GM19463 (cell line): Measurements from ENCODE around the gene FRS3.

ENCODE experiments used
- ATAC-seq: cut with Tn5 transposase; IDR thresholded peaks from one replicate; pipeline ENCODE4 v1.9.1; 2021; ENCODE audit warnings: mild to moderate bottlenecking, moderate library complexity; ENCODE audit not compliant: unreplicated experiment

FRS3 gene

DNA sequence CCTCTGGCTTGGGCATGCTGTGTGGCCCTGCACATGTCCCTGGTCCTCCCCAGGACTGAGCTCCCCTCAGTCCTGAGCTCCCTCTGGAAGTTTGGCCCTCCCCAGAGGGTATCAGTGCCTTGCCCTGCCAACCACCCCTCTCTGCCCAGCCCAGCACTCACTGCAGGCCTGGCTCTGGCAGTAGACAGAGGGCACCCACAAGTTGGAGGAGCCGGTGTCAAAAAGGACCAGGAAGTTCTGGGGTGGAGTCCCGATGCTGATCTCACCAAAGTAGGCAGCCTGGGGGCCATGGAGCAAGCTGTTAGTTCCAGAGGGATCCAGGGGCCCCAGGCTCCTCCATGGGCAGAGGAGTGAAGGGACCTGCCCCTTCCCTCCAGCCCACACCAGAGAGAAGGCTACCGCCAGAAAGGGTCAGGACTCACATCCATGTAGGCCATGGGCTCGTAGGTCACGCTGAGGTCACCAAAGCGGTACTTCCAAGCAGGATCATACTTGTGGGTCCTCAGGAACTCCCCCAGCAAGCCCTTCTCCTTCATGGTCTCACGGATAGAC is 35.4 kb downstream of the FRS3 start:
- no peak for ATAC-seq

DNA sequence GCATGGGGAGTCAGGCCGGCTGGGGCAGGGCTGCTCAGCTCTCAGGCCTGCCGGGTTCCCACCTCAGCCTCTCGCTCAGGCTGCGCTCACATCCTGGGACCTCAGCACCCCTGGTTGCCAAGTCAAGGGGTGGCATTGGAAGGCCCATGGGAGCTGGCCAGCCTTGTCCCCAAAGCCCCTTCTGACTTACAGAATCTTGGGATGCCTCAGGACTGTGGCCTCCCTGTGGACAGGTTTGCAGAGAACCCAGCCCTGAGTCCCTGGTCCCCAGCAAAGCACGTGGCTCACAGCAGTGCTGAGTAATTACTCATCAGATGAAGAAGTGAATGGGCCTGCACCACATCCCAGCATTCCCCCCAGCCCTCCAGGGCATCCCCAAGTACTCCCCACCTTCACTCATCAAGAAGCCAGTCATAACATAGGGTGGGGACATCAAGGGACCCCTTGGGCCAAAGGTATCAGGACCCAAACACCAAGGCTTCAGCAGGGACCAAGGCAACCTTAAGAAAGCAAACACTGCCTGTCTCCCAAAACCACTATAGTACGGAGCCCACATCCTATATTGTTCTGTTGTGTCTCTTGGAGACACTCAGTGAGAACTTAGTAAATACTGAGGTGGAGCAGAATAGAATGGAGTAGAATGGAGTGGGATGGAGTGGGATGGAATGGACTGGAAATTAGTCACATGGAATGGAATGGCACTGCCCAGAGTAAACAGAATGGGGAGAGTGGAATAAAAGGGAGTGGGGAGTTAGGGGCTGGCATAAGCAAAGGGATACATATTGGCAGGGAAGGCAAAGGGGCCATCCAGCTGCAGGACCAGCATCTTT is 36.1 kb downstream of the FRS3 start:
- ATAC-seq: no peak

DNA sequence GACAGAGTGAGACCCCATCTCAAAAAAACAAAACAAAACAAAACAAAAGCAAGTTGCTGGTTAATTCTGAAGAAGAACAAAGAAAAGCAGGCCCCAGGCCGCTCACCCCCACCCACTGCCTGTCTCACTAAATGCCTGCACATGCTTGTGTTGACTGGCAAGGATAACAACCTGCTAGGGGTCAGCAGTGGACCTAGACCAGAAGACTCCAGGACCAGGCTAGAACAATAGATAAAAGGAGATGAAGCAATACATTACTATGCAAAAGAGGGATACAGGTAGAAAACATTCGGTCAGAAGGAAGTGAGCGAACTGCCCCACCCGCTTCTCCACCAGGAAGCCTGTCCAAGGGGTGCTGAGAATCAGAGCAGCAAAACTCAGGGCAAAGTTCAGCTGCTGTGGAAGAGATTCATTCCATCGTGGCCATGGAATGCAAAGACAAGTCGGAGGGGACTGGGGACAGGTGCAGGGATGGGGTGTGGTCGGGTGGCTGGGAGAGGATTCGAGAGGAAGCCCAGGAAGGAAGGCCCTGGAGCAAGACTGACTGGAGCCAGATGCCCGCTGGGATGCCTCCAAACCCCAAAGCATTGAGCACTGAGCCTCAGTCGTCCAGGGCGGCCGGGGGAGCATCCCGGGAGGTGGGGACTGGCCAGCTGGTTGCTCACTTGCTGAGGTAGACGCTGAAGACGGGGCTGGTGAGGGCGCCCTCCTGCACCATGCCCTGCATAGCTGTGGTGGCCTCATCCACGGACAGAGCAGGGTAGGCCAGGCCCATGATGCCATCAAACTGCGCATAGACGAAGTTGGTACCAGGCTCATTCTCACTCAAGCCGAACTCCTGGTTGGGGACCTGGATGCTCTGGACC is 37.8 kb downstream of the FRS3 start:
- ATAC-seq: no peak

DNA sequence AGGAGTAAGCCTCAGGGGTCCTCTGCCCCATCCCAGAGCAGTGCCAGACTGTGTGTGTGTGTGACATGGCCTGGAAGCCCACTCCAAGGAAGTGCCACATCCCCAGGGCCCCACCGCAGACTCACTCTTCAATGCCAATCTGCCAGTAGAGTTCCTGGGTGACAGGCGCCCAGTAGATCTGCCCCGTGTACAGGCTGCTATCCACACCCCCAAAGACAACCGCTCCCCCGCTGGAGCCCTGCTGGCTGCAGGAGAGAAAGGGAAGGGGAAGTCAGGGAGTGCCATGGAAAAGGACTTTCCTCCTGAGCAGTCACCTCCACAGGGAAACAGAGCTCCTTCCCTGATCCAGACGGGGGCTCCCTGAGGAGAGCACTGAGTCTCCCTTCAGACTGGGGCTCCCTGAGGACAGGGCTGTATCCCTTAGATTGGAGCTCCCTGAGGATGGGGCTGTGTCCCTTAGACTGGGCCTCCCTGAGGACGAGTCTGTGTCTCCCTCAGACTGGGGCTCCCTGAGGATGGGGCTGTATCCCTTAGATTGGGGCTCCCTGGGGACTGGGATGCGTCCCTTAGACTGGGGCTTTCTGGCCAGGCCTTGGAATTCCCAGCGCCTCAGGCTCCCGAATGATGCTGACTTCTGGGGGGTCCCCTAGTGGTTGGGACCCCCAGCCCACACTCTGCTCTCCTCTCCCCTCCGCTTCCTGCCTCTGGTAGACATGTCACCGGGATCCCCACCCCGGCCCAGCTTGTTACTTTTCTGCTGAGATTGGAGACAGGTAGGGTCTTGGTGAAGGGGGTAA is 39.1 kb downstream of the FRS3 start:
- no peak for ATAC-seq

DNA sequence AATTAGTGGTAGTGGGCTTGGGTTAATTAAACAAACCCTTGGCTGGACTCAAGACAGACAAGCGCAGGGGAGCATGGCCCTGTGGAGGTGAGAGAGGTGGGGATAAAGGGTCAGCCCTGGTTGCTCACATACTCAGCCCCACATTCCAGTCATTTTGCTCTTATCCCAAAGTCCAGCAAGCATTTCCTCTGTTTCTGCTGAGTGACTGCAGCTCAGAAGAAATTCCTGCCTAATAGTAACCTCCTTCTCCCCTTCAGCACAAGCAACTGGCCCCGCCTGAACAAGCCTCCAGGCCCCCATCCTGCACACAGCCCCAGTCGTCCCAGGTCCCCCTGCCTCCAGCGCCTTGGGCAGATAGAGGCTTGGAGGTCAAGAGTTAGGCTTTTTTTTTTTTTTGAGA is 40.7 kb downstream of the FRS3 start:
- ATAC-seq: no peak

DNA sequence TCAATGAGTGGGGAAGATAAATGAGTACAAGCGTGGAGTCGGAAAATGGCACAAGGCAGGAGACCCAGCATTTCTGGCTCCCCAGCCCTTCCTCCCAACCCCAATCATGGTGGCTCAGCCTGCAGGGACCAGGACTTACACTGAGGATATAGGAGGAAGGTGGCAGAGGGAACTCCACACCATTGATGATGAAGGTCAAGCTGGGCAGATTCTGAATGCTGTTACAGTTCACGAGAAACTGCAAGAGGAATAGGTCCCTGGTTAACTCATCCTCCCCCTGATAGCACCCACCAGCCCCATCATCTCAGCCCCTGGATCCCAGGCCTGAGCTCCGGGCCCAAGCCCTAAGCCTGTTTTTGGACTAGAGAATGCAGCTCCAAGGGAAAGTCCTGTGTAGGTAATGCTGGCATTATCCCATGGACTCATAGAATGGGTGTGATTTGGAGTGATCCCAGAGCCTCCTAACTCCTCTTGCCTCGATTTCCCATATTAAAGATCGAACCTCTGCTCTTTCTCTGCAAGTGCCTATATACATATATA is 42.0 kb downstream of the FRS3 start:
- no peak for ATAC-seq

DNA sequence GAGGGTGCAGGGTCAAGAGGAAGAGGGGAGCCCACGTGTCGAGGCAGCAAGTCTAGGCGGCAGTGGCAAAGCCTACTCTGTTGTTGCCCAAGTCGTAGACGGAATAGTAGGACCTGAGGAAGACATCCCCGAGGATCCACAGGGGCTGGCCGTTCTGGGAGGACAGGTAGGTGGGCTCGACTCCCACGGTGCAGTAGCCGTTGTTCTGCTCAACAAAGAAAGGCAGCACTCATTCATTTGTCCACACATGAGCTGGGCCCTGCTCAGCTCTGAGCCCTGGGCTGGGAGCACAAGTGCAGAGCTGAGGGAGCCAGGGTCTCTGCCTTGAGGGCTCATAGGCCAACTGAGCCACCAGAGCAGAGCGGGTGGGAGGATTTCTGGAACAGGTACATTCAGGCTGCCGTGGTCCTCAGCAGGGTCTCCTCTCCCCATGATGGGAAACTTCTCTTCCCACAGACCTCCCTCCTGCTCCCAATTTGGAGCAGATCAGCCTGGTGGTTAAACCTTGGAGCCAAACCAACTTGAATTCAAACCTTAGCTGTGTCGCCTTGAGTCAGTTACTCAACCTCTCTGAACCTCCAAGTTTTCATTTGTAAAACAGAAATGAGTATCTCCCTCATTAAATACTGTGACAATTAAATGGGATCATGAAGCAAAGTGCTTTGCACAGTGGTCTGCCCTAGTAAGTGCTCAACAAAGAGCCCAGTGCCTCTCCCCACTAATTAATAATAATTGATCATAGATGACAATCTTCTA is 42.7 kb downstream of the FRS3 start:
- no peak for ATAC-seq

DNA sequence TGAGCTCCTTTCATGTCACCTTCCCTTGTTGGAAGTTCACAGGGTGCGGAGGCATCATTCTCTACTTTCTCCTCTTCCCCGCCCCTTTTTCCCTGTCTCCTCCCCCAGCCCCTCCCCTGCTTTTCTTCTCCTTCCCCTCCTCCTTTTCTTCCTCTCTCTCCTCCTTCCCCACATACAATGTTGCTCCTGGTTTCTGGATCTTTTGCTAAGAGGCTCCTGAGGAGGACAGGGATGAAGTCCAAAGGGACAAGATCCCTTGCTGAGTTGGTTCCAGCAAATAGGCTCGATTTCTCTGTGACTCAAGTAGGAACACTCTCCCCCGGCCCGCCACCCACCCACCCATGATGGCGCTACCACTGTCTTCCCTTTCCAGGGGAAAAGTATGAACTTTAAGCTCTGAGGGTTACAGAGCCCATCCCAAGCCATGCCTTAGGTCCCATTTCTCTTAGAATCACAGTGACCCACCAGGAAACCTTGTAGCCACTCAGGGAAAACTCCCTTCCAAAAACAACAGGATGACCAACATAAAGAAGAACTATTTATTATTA is 43.4 kb downstream of the FRS3 start:
- ATAC-seq: no peak

DNA sequence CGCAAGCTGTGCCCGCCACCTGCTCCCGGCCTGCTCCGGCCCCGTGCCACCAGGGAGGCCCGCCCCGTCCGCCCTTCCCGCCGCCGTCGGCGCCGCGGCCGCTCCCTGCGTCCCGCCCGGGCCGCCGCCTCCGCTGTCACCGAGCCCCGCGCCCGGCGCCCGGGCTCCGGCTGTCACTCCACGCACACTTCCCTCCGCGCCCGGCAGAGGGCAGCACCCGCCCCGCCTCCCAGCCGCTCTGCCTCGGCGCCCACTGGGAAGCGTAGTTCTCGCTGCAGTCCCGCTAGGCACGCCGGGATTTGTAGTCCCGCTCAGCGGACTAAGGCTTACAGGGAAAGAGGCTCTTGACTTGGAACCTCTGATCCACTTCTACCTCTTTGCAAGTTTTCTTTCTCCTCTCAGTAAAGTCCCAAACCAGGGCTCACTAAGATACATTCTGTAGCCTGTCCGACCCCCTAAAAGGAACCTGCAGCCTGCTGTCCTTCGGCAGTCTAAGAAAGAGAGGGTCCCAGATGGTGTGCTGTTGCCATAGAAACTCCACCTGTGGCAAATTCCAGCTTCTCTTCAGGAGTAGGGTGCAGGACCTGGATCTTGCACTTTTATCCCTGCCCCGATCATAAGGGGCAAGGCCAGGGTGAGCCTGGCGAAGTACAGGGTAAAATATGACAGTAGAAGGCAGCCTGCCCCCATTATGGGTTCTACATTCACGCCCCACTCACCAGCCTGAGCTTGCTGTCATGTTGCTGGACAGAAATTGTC is 44.1 kb downstream of the FRS3 start, which contains the start of gene TFEB:
TSS of gene TFEB (minus strand) at position 182 of the 759 bp plus-strand sequence. CDS start 44,395 bp downstream, outside the sequence.
- ATAC-seq: peak; percentile 34

DNA sequence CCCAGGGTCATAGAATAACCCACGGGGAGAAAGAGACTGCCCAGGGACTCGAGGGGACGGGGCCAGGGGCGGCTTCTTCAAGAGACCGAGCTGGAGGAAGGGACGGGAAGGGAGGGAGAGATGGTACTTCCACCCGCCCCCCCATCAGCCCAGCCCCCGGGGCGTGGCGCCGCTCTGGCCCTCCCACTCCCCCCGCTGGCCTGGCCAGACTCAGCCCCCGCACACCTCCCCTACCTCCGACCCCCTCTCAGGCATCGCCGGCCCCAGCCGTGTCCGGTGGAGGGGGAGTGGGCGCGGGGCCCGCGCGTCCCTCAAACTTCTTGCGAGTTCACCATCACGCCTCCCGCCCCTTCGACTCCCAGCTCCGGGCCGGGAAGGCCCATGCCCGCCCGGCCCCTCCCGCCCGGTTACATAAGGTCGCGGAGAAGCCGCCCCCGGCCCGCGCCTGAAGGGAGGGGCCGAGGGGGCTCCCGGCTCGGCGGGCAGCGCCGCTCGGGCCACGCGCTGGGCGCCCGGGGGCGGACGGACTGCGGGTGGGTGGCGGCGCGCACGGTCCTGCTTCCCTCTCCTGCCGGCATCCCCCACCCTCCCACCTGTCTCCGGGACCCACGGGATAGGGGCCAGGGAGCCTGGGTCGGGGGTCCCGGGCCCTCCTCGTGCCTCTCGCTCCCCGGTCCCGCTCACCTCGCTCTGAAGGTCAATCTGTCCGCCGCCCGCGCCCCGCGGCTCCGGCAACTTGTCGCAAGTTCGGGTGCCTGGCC is 44.9 kb downstream of the FRS3 start:
- ATAC-seq: peak; percentile 20

DNA sequence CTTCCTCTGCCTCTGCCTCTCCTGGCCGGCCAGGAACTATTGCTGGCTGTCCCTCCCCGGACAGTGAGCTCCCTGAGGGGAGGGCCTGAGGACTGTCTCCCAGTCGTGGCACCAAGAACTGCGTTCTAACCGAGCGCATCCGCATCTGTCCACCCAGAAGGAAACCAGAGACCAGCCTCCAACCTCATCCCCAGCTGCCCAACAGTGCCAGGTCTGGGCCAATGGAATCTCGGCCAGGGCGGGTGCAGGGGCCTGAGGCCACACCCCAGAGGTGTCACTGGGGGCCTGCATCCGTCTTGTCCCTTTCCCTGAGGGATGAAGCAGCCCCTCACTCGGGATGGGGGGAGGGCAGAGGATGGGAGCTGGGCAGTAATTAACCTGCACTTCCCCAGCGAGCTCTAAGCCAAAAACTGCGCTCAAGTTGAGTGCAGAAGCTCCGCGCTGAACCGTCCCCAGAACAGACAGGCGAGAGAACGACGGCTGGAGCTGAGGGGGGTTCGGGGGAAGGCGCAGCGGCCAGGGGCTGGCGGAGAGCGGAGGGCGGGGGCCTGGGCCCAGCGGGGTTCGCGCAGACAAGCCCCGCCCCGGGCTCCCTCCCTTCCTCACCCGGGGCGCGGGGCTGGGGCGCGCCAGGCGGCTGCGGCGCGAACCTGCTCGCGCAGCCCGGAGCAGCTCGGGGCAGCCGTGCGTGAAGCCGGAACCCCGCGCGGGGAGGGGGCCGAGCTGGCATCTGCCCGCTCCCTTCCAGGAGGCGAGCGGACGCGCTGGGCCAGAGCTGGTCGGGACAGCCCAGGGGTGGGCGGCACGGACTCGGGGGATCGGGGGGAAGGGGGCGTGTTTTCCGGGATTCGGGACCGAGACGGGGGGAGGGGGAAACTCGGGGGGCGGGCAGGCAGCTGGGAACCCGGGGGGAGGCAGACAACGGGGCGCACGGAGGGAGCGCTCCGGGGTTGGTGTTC is 45.7 kb downstream of the FRS3 start:
- peak; percentile 48 for ATAC-seq

DNA sequence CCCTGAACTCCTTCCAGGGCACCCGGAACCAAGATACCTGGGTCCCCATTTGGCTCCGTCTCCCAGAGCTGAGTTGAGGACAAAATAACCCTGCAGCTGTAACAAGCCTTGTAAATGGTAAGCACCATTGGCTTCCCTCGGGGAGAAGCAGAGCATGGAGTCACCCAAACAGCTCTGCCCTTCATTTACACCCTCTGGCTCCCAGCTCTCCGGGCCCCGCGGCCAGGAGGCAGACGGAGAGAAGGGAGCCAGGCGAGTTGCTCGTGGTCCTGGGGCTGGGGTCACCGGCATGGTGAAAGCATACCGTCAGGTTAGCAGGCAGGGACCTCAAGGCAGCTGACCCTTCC is 46.4 kb downstream of the FRS3 start:
- ATAC-seq: no peak

DNA sequence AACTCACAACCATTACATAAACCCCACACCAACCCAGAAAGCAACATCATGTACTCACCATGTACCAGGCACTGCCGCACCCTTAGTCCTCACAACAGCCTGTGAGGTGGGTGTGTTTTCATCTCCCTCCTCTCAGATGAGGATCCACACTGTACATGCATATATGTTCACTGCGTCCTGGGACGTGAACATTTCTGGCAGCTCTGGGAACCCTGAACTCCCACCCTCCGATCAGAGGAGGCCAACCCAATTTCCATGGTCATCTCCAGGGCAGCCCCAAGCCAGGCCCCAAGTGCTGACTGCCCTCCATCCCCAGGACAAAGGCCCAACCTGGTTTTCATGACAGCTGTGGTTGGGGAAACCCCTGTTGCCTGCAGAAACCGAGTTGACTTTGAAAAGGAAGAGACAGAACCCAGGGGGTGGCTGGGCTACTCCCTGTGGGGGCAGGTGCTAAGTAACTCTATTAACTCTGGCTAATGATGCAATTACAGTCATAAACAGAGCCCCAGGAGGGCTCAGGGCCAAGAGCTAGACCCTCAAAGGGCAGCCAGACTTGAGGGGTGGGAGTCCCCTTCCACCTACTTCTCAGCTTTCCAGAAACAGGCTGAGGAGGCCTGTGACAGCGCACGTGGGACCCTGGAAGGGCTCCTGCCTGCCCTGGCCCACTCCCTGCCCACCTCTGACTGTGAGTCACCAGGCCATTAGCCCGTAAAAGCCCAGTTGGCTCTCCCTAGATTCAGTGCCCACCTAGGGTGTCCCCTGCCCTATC is 46.9 kb downstream of the FRS3 start:
- ATAC-seq: peak; percentile 33

DNA sequence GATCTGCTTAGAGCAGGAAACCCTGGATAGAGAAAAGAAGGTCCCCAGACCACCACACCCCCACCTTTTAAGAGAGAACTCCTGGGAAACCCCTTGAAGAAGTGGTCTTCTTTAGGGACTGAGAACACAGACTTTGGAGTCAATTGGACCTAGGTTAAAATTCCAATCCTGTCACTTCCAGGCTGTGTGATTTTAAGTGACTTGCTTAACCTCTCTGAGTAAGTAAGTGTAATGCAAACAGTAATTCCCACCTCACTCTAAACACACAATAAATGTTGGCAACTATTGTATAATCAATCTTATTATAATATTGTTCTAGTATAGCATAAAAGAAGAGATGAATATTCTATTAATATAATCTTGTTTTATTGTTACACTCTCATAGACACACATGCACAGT is 47.6 kb downstream of the FRS3 start:
- no peak for ATAC-seq

DNA sequence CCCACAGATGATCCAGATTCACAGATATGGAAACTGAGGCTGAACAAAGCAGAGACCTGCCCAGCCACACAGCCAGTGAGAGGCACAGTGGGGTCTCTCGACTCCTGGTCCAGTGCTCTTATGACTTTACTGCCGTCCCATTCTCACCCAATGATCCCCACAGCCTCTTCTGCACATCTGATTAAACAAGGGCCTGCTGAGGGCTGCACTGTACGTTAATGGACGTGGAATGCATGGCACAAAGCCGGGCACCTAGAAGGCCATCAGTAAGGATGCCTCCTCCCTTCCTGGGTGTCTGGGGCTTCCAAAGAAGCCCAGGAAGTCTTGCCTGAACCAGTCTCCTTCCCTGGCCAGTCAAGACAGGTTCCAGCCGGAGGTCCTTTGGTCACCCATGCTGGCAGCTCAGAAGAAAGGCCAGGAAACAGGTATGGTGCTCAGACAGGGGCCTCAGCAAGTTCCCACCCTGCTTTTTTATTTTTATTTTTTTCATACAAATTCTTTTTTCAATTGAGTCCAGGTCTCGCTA is 48.1 kb downstream of the FRS3 start:
- ATAC-seq: no peak
